Transverse colon (tissue), 3 donors: Measurements from ENCODE around the gene VPS9D1.

Source experiments
- CTCF ChIP-seq, 5 experiments: fragments of 200-600 bp in 3 of 5; fragments of 450-650 bp in 2 of 5; sonication (generic) in 3 of 5; IDR thresholded peaks; 1 replicate in 2 of 5; 2 replicates in 3 of 5; pipeline ENCODE4 v1.5.1; 2016 to 2017; ENCODE audit warnings: antibody characterized with exemption in 5 of 5, inconsistent platforms in 3 of 5, mild to moderate bottlenecking in 2 of 5, moderate library complexity in 1 of 5
- EP300 ChIP-seq: sonication (generic); formaldehyde crosslinking; IDR thresholded peaks from one replicate; pipeline ENCODE4 v1.6.1; 2017; ENCODE audit warnings: antibody characterized with exemption, low read depth

- TF ChIP-seq CTCF (IDR thresholded peaks at IDR 0.05) (no peak), EP300 (no peak)
Measured at GRCh38 chr16:89733792-89734191, 13.1 kb upstream of the VPS9D1 start.
